A549 treated with Mapracorat at 1 μM for 4 hours (cell line): Measurements from ENCODE around the gene HYI. TPM values are rescaled to one million over a fixed set of nuclear protein-coding genes. Genes with fewer than 3 reads are reported as not detected.

Source experiments
- total RNA-seq: library from RNA; stranded (reverse); fragments of 200-300 nt; extraction: Qiagen RNA extraction; gene quantifications from 5 replicates; pipeline ENCODE4 v1.2.3, GENCODE V29; 2022

HYI gene
- 12.2 to 17.2 TPM (median 16.2 TPM) in 5 replicates for total RNA-seq

GRCh38 chr1:43453442-43454269 is at the start of gene HYI:
Gene HYI (minus strand): TSS chr1:43453931. CDS start chr1:43453793, 138 bp downstream.

Other genes starting within 250 kb of the HYI start
- gene TMEM125, start 183.9 kb downstream of the HYI start, total RNA-seq: not detected in 5 replicates
- not detected in 5 replicates for gene C1orf210, start 168.3 kb downstream of the HYI start, total RNA-seq
- not detected in 5 replicates for gene TIE1, start 152.9 kb downstream of the HYI start, total RNA-seq
- 0.23 TPM in 1 of 5 replicates, not detected in the others for gene MPL, start 116.1 kb downstream of the HYI start, total RNA-seq
- gene CDC20, start 95.0 kb downstream of the HYI start, total RNA-seq: 178 to 205 TPM (median 195 TPM) in 5 replicates
- gene ELOVL1, start 85.9 kb downstream of the HYI start, total RNA-seq: 131 to 158 TPM (median 137 TPM) in 5 replicates
- gene MED8, start 64.1 kb downstream of the HYI start, total RNA-seq: 34.7 to 37.6 TPM (median 36.1 TPM) in 5 replicates
- gene SZT2, start 64.0 kb downstream of the HYI start, total RNA-seq: 4.8 to 9.4 TPM (median 6.5 TPM) in 5 replicates
- 81.1 to 113 TPM (median 93.5 TPM) in 5 replicates for gene PTPRF, start 77.0 kb upstream of the HYI start, total RNA-seq
- gene KDM4A, start 196.2 kb upstream of the HYI start, total RNA-seq: 13.3 to 15.9 TPM (median 14.3 TPM) in 5 replicates